Measurements from ENCODE around the gene STX1A. TPM values are rescaled to one million over a fixed set of nuclear protein-coding genes. Genes with fewer than 3 reads are reported as not detected.

The STX1A gene
- polyA plus RNA-seq (ENCODE audit: insufficient read length in 4 of 4), result 10 to 100 TPM in 1 of 4 donors, 1 to 10 TPM in 3; 7.3 to 11.2 (median 8.8) TPM

DNA sequence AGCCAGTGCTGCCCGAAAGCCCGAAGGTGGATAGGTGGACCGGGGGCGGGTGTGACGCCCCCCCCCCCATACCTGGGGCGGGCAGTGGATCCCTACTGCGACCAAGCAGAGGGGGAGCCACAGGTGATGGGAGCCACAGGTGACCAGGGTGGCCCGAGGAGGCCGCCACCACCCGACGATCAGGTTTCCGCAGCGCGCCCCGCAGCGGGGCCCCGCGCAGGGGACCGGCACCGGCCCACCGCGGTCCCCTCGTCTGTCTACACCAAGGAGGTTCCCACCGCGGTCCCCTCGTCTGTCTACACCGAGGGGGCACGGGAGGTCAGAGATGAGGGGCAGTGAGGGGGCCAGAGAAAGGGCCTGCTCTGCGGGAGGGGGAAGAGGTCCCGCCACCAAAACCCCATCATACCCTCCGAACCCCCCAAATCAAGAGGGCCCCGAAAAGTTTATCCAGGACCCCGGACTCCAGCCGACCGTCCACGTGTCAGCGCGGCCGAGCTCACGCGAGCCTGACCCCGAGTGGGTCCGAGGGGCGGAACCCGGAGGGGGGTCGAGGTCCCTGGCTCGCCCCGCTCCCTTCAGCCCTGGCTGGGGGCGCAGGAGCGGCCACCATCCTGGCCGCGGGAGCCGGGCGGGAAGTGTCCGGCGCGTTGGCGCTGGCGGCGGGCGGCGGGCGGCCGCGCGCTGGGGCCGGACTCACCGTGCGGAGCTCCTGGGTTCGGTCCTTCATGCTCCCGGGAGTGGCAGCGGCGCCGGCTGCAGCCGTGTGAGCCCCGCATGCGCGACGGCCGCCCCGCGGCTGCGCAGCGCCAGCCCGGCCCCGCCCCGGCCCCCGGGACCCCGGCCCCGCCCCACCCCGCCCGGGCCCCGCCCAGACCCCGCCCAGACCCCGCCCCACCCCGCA is at the start of gene STX1A:
Gene STX1A (minus strand): TSS at position 765 of the 901 bp plus-strand sequence. CDS start 38 bp downstream, at position 727.
- no peak for DNase-seq (ENCODE audit: low read depth in 4 of 4, low spot score in 3 of 4)

GRCh38 chr7:73768641-73769480 is 49.4 kb upstream of the STX1A start:
- DNase-seq (ENCODE audit: low read depth in 4 of 4, low spot score in 3 of 4), result no peak

GRCh38 chr7:73766556-73767229 is 47.2 kb upstream of the STX1A start:
- DNase-seq (ENCODE audit: low read depth in 4 of 4, low spot score in 3 of 4), result no peak

GRCh38 chr7:73762659-73762999 is 43.2 kb upstream of the STX1A start:
- DNase-seq (ENCODE audit: low read depth in 4 of 4, low spot score in 3 of 4), result no peak

GRCh38 chr7:73761854-73762658 is 42.6 kb upstream of the STX1A start:
- no peak for DNase-seq (ENCODE audit: low read depth in 4 of 4, low spot score in 3 of 4)

- DNase-seq (ENCODE audit: low read depth in 4 of 4, low spot score in 3 of 4), result no peak
Observed at GRCh38 chr7:73758581-73759138, 39.2 kb upstream of the STX1A start.

GRCh38 chr7:73749931-73750776 is 30.7 kb upstream of the STX1A start:
- no peak for DNase-seq (ENCODE audit: low read depth in 4 of 4, low spot score in 3 of 4)

- no peak for DNase-seq (ENCODE audit: low read depth in 4 of 4, low spot score in 3 of 4)
Observed at GRCh38 chr7:73746378-73746777, 26.9 kb upstream of the STX1A start.

- peak; percentile 79 to 91 (median 87) for DNase-seq (ENCODE audit: low read depth in 4 of 4, low spot score in 3 of 4)
Observed at GRCh38 chr7:73742753-73743641, 23.5 kb upstream of the STX1A start.

DNA sequence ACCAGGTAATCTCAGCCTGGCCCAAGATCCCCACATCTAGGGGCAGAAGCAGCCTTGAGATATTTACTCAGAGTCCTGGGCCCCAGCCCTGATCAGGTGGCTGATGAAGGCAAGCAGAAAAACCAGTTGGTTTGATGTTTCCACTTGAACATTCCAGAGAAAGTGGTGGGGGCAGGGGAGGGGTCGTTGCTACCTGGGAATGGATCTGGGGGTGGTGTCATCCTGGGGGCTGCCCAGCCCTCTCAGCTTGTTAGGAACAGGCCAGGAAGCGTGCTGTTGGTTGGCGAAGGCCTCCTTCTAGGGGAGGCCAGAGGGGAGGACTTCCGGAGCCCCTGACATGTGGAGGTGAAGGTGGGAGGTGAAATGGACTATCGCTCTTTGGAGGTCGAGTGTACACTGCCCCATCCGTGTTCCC is 22.9 kb upstream of the STX1A start:
- DNase-seq (ENCODE audit: low read depth in 4 of 4, low spot score in 3 of 4), result no peak

DNA sequence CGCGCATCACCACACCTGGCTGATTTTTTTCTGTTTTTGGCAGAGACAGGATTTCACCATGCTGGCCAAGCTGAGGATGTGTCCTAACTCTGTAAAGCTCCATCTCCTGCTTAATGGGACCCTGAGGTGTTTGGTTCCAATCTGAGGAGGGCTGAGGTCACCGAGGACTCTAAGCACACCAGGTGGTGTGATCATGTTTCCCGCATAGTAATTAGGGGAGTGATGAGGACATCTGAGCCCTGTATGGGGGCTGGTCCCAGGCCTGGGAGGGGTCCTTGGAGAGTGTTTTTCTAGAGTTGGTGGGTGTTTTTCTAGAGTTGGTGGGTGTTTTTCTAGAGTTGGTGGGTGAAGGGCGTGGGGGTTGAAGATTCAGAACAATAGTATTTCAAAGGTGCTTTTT is 22.1 kb upstream of the STX1A start:
- DNase-seq (ENCODE audit: low read depth in 4 of 4, low spot score in 3 of 4), result no peak

DNA sequence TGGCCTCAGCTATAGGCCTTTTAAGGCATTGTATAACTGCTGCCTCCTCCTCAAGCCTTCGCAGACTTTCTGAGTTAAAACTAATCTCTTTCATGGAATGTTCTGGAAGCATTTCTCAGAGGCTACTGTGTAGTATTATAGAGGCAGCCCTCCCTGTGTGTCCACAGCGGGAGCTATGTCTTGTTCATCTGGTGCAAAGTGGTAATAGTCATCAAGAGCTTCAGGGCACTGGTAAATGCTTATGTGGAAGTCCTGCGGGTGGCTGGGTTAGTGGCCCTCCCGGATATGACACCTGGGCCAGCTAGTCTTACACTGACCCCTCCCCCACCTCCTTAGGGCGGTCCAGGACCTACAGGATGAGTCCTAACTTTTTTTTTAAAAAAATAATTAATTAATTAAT is 21.3 kb upstream of the STX1A start:
- DNase-seq (ENCODE audit: low read depth in 4 of 4, low spot score in 3 of 4), result no peak

DNA sequence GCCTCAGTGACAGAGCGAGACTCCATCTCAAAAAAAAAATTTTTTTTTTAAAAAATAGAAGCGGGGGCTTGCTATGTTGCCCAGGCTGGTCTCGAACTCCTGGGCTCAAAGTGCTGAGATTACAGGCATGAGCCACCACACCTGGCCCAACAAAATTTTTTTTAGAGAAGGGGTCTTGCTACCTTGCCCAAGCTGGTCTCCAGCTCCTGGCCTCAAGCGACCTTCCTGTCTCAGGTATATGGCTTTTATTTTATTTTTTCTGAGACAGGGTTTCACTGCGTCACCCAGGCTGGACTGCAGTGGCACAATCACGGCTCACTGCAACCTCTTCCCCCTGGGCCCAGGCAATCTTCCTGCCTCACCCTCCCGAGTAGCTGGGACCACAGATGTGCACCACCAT is 20.7 kb upstream of the STX1A start:
- DNase-seq (ENCODE audit: low read depth in 4 of 4, low spot score in 3 of 4), result no peak

DNA sequence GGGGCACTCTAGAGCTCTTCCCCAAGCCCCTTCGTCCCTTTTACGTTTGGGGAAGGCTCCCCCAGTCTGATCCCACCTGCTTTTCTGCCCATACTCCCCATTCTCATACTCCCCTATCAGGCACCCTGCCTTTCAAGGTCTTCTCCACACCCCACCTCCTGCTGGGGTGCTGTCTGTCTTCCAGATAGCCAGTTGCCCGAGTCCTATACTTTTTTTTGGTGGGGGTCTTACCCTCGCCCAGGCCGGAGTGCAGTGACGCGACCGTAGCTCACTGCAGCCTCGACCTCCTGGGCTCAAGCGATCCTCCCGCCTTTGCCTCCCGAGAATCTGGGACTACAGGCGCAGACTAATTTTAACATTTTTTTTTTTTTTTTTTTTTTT is 19.9 kb upstream of the STX1A start:
- no peak for DNase-seq (ENCODE audit: low read depth in 4 of 4, low spot score in 3 of 4)

- peak; percentile 90 to 96 (median 92) for DNase-seq (ENCODE audit: low read depth in 4 of 4, low spot score in 3 of 4)
Observed at GRCh38 chr7:73738612-73739386, 19.3 kb upstream of the STX1A start, which contains the start of gene ABHD11. ABHD11 (minus strand) TSS chr7:73738802; CDS start chr7:73738770, 32 bp downstream.

- DNase-seq (ENCODE audit: low read depth in 4 of 4, low spot score in 3 of 4), result no peak
Observed at GRCh38 chr7:73738220-73738611, 18.7 kb upstream of the STX1A start.
